Stimulated activated CD8-positive, alpha-beta memory T cell treated with anti-CD3 and anti-CD28 coated beads, Interleukin-7, amount 100 ng/mL, for 1 hour (primary cell): ENCODE measurements around the gene ZMYND15.

Experiments
- DNase-seq, 2 donors: peaks; one replicate each; pipeline ENCODE4 v3.0.0-alpha.2; 2020; ENCODE audit warnings: low read depth in 2 of 2

The ZMYND15 gene

DNA sequence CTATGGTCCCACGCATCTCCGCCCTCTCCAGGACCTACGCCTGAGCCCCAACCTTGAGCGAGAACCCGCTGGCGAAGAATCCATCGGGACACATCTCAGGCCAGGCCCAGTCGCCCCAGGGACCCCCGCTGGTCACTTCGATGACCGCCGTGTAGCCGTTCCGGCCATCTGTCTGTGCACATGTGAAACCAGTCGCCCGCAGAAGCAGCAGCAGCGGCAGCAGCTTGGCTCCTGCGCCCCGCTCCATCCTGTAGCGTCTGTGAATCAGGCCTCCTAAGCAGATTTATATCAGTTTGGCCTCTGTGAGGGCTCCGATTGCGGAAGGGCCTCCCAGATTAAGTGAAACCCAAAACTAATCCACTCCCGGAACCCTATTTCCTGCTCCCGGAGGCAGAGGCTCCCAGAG, 46.5 kb downstream of the ZMYND15 start, which contains the start of gene VMO1:
Gene VMO1, minus strand, starts transcription at position 259 of the 406 bp plus-strand sequence. Its CDS starts 12 bp downstream, at position 247.
- no peak for DNase-seq

DNA sequence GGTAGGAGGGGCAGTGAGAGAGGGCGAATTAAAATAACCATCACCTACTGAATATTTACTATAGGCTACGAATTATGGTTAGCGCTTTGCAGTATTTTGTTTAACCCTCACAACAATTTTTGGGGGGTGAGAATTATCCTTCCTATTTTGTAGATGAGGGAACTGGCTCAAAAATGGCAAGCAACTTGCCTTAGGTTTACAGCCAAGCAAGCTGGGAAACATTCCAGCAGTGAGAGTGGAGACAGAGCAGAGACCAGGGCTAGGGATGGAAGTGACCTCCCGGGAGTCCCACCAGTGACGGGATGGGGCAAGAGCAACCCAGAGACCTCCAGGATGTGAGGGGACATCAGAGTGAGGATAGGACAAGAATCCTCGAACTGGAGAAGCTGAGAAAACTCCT, 46.9 kb downstream of the ZMYND15 start:
- no peak for DNase-seq

DNA sequence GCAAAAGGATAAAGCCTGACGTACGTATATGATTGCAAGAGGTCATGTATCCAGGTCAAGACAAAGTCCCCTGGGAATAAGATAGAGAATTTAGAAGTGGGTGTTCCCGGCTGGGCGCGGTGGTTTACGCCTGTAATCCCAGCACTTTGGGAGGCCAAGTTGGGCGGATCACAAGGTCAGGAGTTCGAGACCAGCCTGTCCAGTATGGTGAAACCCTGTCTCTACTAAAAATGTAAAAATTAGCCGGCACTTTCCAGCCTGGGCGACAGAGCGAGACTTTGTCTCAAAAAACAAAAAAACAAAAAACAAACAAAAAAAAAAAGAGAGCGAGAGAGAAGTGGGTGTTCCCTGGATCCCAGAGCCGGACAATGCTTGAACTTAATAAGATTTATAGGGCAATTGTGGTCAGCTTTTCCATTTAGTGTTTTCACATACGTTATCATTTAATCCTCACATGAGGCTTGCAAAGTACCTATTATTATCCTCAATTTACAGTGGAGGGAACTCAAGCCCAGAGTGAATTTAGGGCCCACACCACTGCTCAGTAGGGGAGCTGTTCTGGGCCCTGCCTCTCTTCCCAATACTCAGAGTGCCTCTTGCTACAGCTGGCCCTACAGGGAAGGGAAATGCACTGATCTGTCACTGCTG, 48.6 kb downstream of the ZMYND15 start:
- DNase-seq, result no peak

DNA sequence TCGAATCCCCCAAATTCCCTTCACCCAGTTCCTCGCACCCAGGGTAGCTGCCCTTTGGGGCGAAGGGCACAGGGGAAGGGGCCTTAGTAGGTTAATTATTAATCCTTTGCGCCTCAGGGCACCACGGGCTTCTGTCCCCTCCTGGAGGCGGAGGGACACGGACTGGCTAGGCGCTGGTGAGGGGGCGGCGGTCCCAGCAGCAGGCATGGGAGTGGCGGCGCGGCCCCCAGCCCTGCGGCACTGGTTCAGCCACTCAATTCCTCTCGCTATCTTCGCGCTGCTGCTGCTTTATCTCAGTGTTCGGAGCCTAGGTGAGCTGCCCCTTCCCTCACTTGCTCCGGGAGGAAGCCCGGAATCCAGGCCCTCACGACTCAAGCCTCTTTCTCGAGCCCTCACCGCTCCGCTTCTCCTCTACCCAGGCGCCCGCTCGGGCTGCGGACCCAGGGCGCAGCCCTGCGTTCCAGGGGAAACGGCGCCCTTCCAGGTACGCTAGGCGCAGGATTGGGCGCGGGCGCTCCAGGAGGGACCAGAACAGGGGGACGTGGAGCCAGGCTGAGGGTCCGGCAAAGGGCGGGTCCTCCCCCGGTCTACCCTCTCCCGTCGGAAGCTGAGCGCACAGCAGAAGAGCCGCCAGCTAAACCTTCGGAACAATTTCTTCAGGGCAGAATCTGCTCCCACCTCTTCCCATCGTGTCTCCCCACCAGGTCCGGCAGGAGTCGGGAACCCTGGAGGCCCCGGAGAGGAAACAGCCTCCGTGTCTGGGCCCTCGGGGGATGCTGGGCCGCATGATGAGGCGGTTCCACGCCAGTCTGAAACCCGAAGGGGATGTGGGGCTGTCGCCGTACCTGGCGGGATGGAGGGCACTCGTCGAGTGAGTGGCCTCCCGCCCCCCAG, 49.4 kb downstream of the ZMYND15 start, which contains the start of gene GLTPD2:
Gene GLTPD2, plus strand, starts transcription at position 158 of the 894 bp plus-strand sequence. Its CDS starts 48 bp downstream, at position 206.
- no peak for DNase-seq

DNA sequence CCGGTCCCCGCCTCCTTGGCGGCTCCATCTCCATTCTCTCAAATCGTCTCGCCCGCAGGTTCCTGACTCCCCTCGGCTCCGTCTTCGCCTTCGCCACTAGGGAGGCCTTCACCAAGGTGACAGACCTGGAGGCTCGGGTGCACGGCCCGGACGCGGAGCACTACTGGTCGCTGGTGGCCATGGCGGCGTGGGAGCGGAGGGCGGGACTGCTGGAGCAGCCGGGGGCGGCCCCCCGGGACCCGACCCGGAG, 50.0 kb downstream of the ZMYND15 start:
- DNase-seq, result no peak

DNA sequence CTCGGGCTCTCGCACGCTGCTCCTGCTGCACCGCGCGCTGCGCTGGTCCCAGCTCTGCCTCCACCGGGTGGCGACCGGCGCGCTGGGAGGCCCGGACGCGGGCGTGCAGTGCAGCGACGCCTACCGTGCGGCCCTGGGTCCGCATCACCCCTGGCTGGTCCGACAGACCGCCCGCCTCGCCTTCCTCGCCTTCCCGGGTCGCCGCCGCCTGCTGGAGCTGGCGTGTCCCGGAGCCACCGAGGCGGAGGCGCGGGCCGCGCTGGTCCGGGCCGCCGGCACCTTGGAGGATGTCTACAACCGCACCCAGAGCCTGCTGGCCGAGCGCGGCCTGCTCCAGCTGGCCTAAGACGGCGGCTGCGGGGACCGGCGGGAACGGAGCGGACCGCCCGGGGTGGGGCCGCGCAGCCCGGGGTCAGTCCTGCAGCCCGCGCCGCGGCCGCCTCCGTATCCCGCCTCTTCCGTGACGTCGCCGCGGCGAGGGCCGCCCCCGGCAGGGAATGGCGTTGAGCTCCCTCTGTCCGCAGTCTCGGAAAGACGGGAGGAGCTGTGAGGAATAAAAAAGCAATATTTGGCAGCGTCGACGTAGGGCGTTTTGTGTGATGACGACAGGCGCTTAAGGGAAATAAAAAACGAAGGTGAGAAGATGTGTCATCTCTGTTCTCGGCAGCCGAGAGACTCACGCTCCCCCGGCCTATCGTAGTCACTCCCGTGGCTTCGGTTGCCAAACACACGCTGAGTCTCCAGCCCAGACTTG, 50.5 kb downstream of the ZMYND15 start:
- peak; percentile 58 to 61 for DNase-seq

DNA sequence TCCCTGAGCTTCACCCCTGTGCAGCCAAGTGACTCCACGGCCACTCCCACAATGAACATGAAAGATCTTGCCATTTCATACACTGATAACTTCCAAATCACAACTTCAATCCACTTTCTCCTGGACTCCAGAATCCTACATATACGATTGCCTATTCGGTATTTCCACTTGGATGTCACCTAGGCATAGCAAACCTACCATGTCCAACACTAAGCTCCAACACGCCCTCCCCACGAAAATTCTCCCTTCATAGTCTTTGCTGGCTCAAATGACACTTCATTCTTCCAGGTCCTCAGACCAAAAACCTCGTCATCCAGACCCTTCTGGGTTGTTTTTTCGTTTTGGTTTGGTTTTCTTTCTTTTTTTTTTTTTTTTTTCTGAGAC, 51.1 kb downstream of the ZMYND15 start:
- DNase-seq, result no peak

DNA sequence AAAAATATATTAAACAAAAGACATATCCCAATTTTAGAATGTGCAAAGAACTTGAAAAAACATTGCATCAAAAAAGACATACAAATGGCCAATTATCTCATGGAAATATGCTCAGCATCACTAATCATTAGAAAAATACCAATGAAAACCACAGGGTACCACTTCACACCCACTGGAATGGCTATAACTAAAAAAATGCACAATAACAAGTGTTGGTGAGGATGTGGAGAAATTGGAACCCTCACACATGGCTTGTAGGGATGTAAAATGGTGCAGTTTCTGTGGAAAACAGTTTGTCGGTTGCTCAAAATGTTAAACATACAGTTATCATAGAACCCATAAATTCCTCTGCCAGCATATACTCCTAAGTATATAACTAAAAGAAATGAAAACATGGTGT, 55.5 kb downstream of the ZMYND15 start:
- DNase-seq, result no peak
